Activated gamma-delta T cell treated with anti-CD3 and anti-CD28 coated beads, Interleukin-2, amount 50 U/mL, for 16 hours (primary cell): ENCODE data around the gene LRRC37B.
"Not testable (repeated sequence)": the region's sequence is repeated elsewhere in the genome, so short reads cannot be mapped to it uniquely, and the experiment has no call there.

ENCODE experiments used
- DNase-seq: peaks from one replicate; pipeline ENCODE4 v3.0.0-alpha.2; 2020; ENCODE audit warnings: low read depth

The LRRC37B gene

GRCh38 chr17:32041306-32041875 is 34.2 kb downstream of the LRRC37B start:
- DNase-seq, result not testable (repeated sequence)

GRCh38 chr17:32042266-32042665 is 35.1 kb downstream of the LRRC37B start:
- not testable (repeated sequence) for DNase-seq

GRCh38 chr17:32045611-32046010 is 38.4 kb downstream of the LRRC37B start:
- DNase-seq, result not testable (repeated sequence)

- DNase-seq, result not testable (repeated sequence)
Measured at GRCh38 chr17:32047663-32048062, 40.5 kb downstream of the LRRC37B start.

- not testable (repeated sequence) for DNase-seq
Measured at GRCh38 chr17:32054985-32055384, 47.8 kb downstream of the LRRC37B start.

- DNase-seq, result not testable (repeated sequence)
Measured at GRCh38 chr17:32055425-32055824, 48.2 kb downstream of the LRRC37B start.

- not testable (repeated sequence) for DNase-seq
Measured at GRCh38 chr17:32056500-32056899, 49.3 kb downstream of the LRRC37B start.

- DNase-seq, result not testable (repeated sequence)
Measured at GRCh38 chr17:32057460-32058105, 50.4 kb downstream of the LRRC37B start.

GRCh38 chr17:32060695-32061094 is 53.5 kb downstream of the LRRC37B start:
- not testable (repeated sequence) for DNase-seq

GRCh38 chr17:32061840-32062239 is 54.7 kb downstream of the LRRC37B start:
- not testable (repeated sequence) for DNase-seq

GRCh38 chr17:32064091-32064490 is 56.9 kb downstream of the LRRC37B start:
- not testable (repeated sequence) for DNase-seq

GRCh38 chr17:32066123-32066680 is 59.0 kb downstream of the LRRC37B start:
- not testable (repeated sequence) for DNase-seq

- peak; percentile 20 for DNase-seq
Measured at GRCh38 chr17:32066863-32067642, 59.9 kb downstream of the LRRC37B start.

- DNase-seq, result not testable (repeated sequence)
Measured at GRCh38 chr17:32069067-32069466, 61.9 kb downstream of the LRRC37B start.

- DNase-seq, result not testable (repeated sequence)
Measured at GRCh38 chr17:32071961-32072360, 64.8 kb downstream of the LRRC37B start.

- not testable (repeated sequence) for DNase-seq
Measured at GRCh38 chr17:32073131-32073530, 65.9 kb downstream of the LRRC37B start.

GRCh38 chr17:32079753-32080152 is 72.6 kb downstream of the LRRC37B start:
- peak; percentile 53 for DNase-seq

GRCh38 chr17:32083550-32083979 is 76.4 kb downstream of the LRRC37B start:
- not testable (repeated sequence) for DNase-seq

- not testable (repeated sequence) for DNase-seq
Measured at GRCh38 chr17:32084003-32084941, 77.1 kb downstream of the LRRC37B start.

- DNase-seq, result not testable (repeated sequence)
Measured at GRCh38 chr17:32084942-32085829, 78.0 kb downstream of the LRRC37B start.
